GM06990 (cell line): ENCODE data around the gene CEP192.
"Not testable (repeated sequence)": the region's sequence is repeated elsewhere in the genome, so short reads cannot be mapped to it uniquely, and the experiment has no call there.

ENCODE experiments used
- DNase-seq: peaks from one replicate; pipeline ENCODE4 v3.0.0-alpha.2; 2011; ENCODE audit not compliant: insufficient read length; ENCODE audit errors: extremely low read depth
- H3K27me3 ChIP-seq: replicated peaks from 2 replicates; pipeline ENCODE4 v1.6.0; 2011; ENCODE audit warnings: low read length; ENCODE audit not compliant: control insufficient read depth, insufficient read depth
- H3K36me3 ChIP-seq: 2 replicates; pipeline ENCODE4 v1.5.1; 2011; ENCODE audit warnings: low read length; ENCODE audit not compliant: control insufficient read depth, insufficient read depth
- H3K4me3 ChIP-seq: replicated peaks from 2 replicates; pipeline ENCODE4 v1.5.1; 2011; ENCODE audit warnings: low read depth, mild to moderate bottlenecking, control low read depth, low read length
- CTCF ChIP-seq: IDR thresholded peaks from 2 replicates; pipeline ENCODE4 v1.5.1; 2011; ENCODE audit warnings: low read length, control low read depth, mild to moderate bottlenecking, inconsistent platforms; ENCODE audit not compliant: insufficient read depth, poor library complexity, severe bottlenecking

CEP192 gene

GRCh38 chr18:12968619-12969018, 22.5 kb upstream of the CEP192 start:
- DNase-seq, result no peak
- Histone ChIP-seq H3K27me3 (no peaks in the 10 kb centered on the region), H3K36me3 (peaks cover 2% of the 10 kb centered on the region), H3K4me3 (no peak overlapping the region)
- TF ChIP-seq CTCF, result no peak

DNA sequence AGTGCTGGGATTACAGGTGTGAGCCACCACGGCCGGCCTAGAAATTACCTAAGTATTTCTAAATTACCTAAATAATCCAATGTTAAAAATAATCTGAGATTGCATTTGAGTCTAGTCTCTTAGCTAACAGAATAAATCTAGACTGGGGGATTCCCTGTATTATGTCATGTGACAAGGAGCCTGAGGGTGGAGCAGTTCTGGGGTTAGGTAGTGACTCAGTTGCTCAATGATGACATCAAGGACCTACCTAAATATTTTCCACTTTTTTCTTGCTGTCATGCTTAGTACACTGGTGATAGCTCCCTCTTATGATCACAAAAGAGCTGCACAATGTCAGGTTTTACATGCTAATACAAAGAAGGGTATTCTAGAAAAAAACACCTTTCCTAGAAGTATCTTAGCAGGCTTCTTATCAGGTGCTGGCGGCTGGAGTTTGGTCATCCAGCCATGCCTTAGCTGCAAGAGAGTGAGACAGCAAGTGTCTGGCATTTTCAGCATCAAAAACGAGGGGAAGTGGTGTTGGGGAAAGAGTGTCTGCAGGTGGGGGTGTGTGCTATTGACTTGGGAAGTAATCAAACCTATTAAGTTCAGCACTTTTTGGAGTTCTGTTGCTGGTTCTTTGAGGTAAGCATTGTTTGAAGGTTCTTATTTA, 17.5 kb upstream of the CEP192 start:
- TF ChIP-seq CTCF, result no peak
- Histone ChIP-seq H3K36me3 (peaks cover 8% of the 10 kb centered on the region), H3K27me3 (no peaks in the 10 kb centered on the region), H3K4me3 (no peak overlapping the region)
- no peak for DNase-seq

DNA sequence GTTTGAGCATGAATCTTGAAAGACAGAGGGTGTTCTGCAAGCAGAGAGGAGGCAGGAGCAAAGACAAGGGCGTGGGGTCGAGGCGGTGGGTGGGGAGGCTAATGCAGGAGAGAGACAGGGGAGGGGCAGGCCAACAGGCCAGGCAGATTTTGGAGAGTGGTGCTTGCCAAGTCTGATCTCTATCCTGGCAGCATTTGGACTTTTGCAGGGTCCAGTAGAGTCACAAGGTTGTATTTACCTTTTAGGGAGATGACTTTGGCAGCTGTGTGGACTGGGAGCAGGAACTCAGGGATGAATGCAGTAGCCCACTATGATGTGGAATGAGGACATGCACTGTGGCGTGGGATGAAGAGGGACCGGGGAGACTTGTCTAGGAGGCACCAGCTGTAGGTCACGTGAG, 15.7 kb upstream of the CEP192 start:
- no peak for DNase-seq
- TF ChIP-seq CTCF, result no peak
- H3K27me3 ChIP-seq, result no peaks in the 10 kb centered on the region
- no peak overlapping the region for H3K4me3 ChIP-seq
- H3K36me3 ChIP-seq, result peaks cover 8% of the 10 kb centered on the region

- no peak for DNase-seq
- H3K27me3 ChIP-seq, result no peaks in the 10 kb centered on the region
- H3K4me3 ChIP-seq, result no peak overlapping the region
- TF ChIP-seq CTCF, result no peak
- H3K36me3 ChIP-seq, result peaks cover 8% of the 10 kb centered on the region
Observed at GRCh38 chr18:12976305-12976704, 14.9 kb upstream of the CEP192 start.

- H3K36me3 ChIP-seq, result not testable (repeated sequence)
Observed at GRCh38 chr18:12980065-12980464, 11.1 kb upstream of the CEP192 start.

DNA sequence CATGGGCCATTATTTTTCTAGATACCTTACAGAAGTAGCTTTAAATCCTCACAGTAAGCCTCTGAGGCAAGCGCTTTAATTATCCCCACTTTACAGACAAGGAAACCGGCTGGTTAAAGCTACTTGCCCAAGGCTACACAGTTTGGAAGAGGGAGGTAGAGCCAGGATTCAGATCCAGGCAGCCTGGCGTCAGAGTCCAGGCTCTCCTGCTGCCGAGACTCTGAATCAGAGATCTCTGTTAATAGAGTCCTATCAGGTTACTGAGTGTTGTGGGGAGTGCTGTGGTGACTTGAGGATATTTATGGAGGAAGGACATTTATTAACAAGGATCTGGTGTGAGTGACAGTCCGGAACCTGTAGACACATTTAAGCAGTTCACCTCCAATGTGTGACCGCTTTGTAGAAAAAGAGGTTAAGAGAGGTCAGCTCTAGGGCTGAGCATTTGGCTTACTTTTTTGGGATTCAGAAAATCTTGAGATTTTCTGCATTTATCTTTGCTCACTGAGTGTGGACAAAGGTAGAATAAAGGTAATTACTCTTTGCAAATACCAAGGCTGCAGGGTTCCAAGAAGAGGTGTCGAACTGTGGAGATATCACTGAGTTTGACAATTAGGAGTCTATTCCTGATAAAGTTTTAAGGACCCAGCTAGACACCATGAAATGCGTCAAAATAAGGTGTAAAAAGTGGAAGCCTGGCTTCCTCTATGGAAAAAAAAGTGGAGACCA, 1.6 kb upstream of the CEP192 start:
- Histone ChIP-seq H3K36me3 (no peaks in the 10 kb centered on the region; the same call in 1 of the 2 replicates), H3K4me3 (no peak overlapping the region), H3K27me3 (no peaks in the 10 kb centered on the region)
- TF ChIP-seq CTCF, result no peak
- no peak for DNase-seq

More at GRCh38 chr18:12980065-12980464, 11.1 kb upstream of the CEP192 start:
- DNase-seq, H3K4me3 ChIP-seq, H3K27me3 ChIP-seq: not testable (repeated sequence)
